K562 (cell line): ENCODE measurements around the gene EFCAB9. TPM values are rescaled to one million over a fixed set of nuclear protein-coding genes. Genes with fewer than 3 reads are reported as not detected.

Source experiments
- ATF7 ChIP-seq: fragments of 450-650 bp; IDR thresholded peaks from 2 replicates; pipeline ENCODE4 v1.7.1; 2014; ENCODE audit warnings: mild to moderate bottlenecking, moderate library complexity
- CXXC5 ChIP-seq: fragments of 250-450 bp; sonication (Bioruptor Pico); IDR thresholded peaks from 2 replicates; pipeline ENCODE4 v1.8.0; 2022; ENCODE audit warnings: inconsistent platforms, mild to moderate bottlenecking, moderate library complexity
- DNMT1 ChIP-seq: fragments of 450-650 bp; IDR thresholded peaks from 2 replicates; pipeline ENCODE4 v1.6.1; 2016; ENCODE audit warnings: antibody characterized with exemption, mild to moderate bottlenecking
- ELF1 ChIP-seq: fragments of 200-800 bp; sonication (Bioruptor generic); IDR thresholded peaks from 2 replicates; pipeline ENCODE4 v1.6.1; 2016; ENCODE audit warnings: missing genetic modification characterization, missing compliant biosample characterization
- L3MBTL2 ChIP-seq: fragments of 450-650 bp; IDR thresholded peaks from 2 replicates; pipeline ENCODE4 v1.6.1; 2016; ENCODE audit warnings: mild to moderate bottlenecking, moderate library complexity
- MITF ChIP-seq: IDR thresholded peaks from 2 replicates; pipeline ENCODE4 v1.6.1; 2014; ENCODE audit warnings: antibody characterized with exemption
- NFIC ChIP-seq: fragments of 450-650 bp; IDR thresholded peaks from 2 replicates; pipeline ENCODE4 v1.6.1; 2017; ENCODE audit warnings: mild to moderate bottlenecking, inconsistent platforms
- NFYB ChIP-seq: IDR thresholded peaks from 2 replicates; pipeline ENCODE4 v1.6.1; 2011; ENCODE audit warnings: mild to moderate bottlenecking, moderate library complexity; ENCODE audit not compliant: insufficient read length; ENCODE audit errors: extremely low read depth
- RBBP5 ChIP-seq: fragments of 200-600 bp; sonication (generic); IDR thresholded peaks from 2 replicates; pipeline ENCODE4 v1.6.1; 2012; ENCODE audit warnings: borderline replicate concordance, mild to moderate bottlenecking, low read length, control low read depth, inconsistent platforms; ENCODE audit not compliant: insufficient read depth, poor library complexity, severe bottlenecking
- U2AF2 ChIP-seq: fragments of 200-400 bp; formaldehyde crosslinking; optimal IDR thresholded peaks from 2 replicates; pipeline ENCODE3; 2017; ENCODE audit warnings: low read depth, mild to moderate bottlenecking, low read length
- YY1 ChIP-seq, 3 experiments: IDR thresholded peaks; 2 replicates each; pipeline ENCODE4 v1.6.1; 2011; ENCODE audit warnings: low read length in 2 of 3, mild to moderate bottlenecking in 2 of 3, moderate library complexity in 2 of 3, borderline replicate concordance in 1 of 3, control low read depth in 1 of 3, low read depth in 1 of 3; ENCODE audit not compliant: insufficient read depth in 3 of 3, insufficient replicate concordance in 2 of 3, control insufficient read depth in 1 of 3, insufficient read length in 1 of 3; ENCODE audit errors: extremely low read depth in 1 of 3
- ZNF395 ChIP-seq: fragments of 200-800 bp; sonication (Bioruptor generic); IDR thresholded peaks from 2 replicates; pipeline ENCODE4 v1.6.1; 2017; ENCODE audit warnings: missing genetic modification characterization, missing compliant biosample characterization
- ZNF592 ChIP-seq: fragments of 450-650 bp; IDR thresholded peaks from 2 replicates; pipeline ENCODE4 v1.6.1; 2017; ENCODE audit warnings: antibody characterized with exemption, mild to moderate bottlenecking
- polyA plus RNA-seq, 8 experiments: library from polyadenylated mRNA; depleted of rRNA in 4 of 8; stranded (reverse) in 5 of 8; unstranded in 3 of 8; fragments of >200 nt; fragmentation: Nextera tagmentation in 2 of 8; fragmentation: Illumina TruSeq in 1 of 8; extraction: Ambion mirVana in 2 of 8; extraction: Trizol in 1 of 8; gene quantifications; 2 replicates each; pipeline versions ENCODE4 v1.2.1 to v1.2.3, GENCODE V29; 2011 to 2014; ENCODE audit warnings: inconsistent platforms in 1 of 8, missing spikeins in 1 of 8
- total RNA-seq, 7 experiments: library from RNA; depleted of rRNA in 6 of 7; stranded (reverse); fragments of >200 nt in 6 of 7; fragmentation: Illumina TruSeq in 2 of 7; extraction: Trizol in 2 of 7; gene quantifications; 2 replicates each; pipeline versions ENCODE4 v1.2.1 to v1.2.3, GENCODE V29; 2011 to 2021; ENCODE audit warnings: low replicate concordance in 1 of 7
- TF ChIP-seq, protein P1 (sequence below): fragments of 450-650 bp; IDR thresholded peaks from 2 replicates; pipeline ENCODE4 v1.6.1; 2016; ENCODE audit warnings: antibody characterized with exemption
- TF ChIP-seq, protein P2 (sequence below): fragments of 200-800 bp; sonication (Bioruptor generic); IDR thresholded peaks from 2 replicates; pipeline ENCODE4 v1.6.1; 2017; ENCODE audit warnings: missing genetic modification characterization, missing compliant biosample characterization

The EFCAB9 gene
- total and polyA plus RNA-seq, 9 of the 15 experiments (the other 6 are each of a cell fraction or from before 2014, with no cell fraction given) = not detected

- 0 out of 2 replicates have a peak, but pooled peaks have one; percentile 28 for TF ChIP-seq ZNF592
- no peak for TF ChIP-seq RBBP5
- TF ChIP-seq NFYB = peak; percentile 28
- no peak for TF ChIP-seq MITF
- TF ChIP-seq ELF1 (tag) = 0 out of 2 replicates have a peak, but pooled peaks have one; percentile 49
- TF ChIP-seq YY1 (IDR thresholded peaks at IDR 0.05; ENCODE audit: borderline replicate concordance in 1 of 3, control insufficient read depth in 1 of 3, extremely low read depth in 1 of 3, insufficient read depth in 3 of 3, insufficient read length in 1 of 3, insufficient replicate concordance in 2 of 3, low read depth in 1 of 3, low read length in 2 of 3) = peak in 2 of 3 experiments; percentile 52 to 56
- TF ChIP-seq, protein P1, sequence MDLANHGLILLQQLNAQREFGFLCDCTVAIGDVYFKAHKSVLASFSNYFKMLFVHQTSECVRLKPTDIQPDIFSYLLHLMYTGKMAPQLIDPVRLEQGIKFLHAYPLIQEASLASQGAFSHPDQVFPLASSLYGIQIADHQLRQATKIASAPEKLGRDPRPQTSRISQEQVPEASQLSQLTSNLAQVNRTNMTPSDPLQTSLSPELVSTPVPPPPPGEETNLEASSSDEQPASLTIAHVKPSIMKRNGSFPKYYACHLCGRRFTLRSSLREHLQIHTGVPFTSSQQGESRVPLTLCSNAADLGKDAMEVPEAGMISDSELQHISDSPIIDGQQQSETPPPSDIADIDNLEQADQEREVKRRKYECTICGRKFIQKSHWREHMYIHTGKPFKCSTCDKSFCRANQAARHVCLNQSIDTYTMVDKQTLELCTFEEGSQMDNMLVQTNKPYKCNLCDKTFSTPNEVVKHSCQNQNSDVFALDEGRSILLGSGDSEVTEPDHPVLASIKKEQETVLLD = peak; percentile 57; the same call in 1 of the 2 replicates
- peak; percentile 67 for TF ChIP-seq CXXC5
- no peak; the same call in none of the 2 replicates for TF ChIP-seq ATF7
- TF ChIP-seq U2AF2 = no peak
- TF ChIP-seq DNMT1 = no peak
- TF ChIP-seq, protein P2, sequence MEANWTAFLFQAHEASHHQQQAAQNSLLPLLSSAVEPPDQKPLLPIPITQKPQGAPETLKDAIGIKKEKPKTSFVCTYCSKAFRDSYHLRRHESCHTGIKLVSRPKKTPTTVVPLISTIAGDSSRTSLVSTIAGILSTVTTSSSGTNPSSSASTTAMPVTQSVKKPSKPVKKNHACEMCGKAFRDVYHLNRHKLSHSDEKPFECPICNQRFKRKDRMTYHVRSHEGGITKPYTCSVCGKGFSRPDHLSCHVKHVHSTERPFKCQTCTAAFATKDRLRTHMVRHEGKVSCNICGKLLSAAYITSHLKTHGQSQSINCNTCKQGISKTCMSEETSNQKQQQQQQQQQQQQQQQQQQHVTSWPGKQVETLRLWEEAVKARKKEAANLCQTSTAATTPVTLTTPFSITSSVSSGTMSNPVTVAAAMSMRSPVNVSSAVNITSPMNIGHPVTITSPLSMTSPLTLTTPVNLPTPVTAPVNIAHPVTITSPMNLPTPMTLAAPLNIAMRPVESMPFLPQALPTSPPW (CRISPR knock-in tag) = peak; percentile 80
- TF ChIP-seq ZNF395 (CRISPR knock-in tag) = 0 out of 2 replicates have a peak, but pooled peaks have one; percentile 38
- peak; percentile 41; the same call in 1 of the 2 replicates for TF ChIP-seq NFIC
- TF ChIP-seq L3MBTL2 = peak; percentile 87; the same call in 1 of the 2 replicates
These were observed 5.7 kb upstream of the EFCAB9 start, which contains the start of gene STK10 (continued) for GRCh38 chr5:172188033-172188892.
